ENCODE data around the gene BEST4. TPM values are rescaled to one million over a fixed set of nuclear protein-coding genes. Genes with fewer than 3 reads are reported as not detected.

The BEST4 gene
- total and polyA plus RNA-seq, 2 of the 13 experiments (the other 11 are each of a cell fraction or from before 2014, with no cell fraction given): 0.77 to 1.4 TPM

DNA sequence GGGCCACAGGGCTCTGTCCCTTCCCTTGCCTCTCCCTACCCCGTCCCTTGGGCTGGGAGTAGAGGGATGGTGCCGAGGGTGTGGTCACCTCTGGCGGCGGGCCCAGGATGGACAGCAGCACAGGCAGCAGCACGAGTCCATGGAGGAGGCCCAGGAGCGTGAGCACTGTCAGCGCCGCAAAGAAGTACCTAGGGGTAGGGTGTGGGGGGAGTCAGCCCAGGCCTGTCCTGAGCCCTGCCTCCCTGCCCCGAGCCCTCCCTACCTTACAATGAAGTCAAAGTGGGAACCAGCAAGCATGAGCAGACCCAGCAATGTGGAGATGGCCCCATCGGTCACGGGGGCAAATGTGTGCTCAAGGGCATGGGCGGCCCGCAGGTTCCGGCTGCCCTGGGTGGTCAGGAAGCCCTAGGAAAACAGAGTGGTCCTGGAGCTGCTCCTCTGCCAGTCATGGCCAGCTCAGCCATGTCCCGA is 35.0 kb upstream of the BEST4 start (continued):
- TF ChIP-seq FOXK1 (CRISPR knock-in tag; IDR thresholded peaks at IDR 0.05; ENCODE audit: borderline replicate concordance, low read depth): no peak
- TF ChIP-seq KLF15 (CRISPR knock-in tag; IDR thresholded peaks at IDR 0.05; ENCODE audit: borderline replicate concordance): no peak
- no peak for TF ChIP-seq ZNF768 (CRISPR knock-in tag; IDR thresholded peaks at IDR 0.05)
- TF ChIP-seq ZNF264 (CRISPR knock-in tag; IDR thresholded peaks at IDR 0.05): no peak
- no peak for TF ChIP-seq ZSCAN30 (CRISPR knock-in tag; IDR thresholded peaks at IDR 0.05)
- TF ChIP-seq, protein P1, sequence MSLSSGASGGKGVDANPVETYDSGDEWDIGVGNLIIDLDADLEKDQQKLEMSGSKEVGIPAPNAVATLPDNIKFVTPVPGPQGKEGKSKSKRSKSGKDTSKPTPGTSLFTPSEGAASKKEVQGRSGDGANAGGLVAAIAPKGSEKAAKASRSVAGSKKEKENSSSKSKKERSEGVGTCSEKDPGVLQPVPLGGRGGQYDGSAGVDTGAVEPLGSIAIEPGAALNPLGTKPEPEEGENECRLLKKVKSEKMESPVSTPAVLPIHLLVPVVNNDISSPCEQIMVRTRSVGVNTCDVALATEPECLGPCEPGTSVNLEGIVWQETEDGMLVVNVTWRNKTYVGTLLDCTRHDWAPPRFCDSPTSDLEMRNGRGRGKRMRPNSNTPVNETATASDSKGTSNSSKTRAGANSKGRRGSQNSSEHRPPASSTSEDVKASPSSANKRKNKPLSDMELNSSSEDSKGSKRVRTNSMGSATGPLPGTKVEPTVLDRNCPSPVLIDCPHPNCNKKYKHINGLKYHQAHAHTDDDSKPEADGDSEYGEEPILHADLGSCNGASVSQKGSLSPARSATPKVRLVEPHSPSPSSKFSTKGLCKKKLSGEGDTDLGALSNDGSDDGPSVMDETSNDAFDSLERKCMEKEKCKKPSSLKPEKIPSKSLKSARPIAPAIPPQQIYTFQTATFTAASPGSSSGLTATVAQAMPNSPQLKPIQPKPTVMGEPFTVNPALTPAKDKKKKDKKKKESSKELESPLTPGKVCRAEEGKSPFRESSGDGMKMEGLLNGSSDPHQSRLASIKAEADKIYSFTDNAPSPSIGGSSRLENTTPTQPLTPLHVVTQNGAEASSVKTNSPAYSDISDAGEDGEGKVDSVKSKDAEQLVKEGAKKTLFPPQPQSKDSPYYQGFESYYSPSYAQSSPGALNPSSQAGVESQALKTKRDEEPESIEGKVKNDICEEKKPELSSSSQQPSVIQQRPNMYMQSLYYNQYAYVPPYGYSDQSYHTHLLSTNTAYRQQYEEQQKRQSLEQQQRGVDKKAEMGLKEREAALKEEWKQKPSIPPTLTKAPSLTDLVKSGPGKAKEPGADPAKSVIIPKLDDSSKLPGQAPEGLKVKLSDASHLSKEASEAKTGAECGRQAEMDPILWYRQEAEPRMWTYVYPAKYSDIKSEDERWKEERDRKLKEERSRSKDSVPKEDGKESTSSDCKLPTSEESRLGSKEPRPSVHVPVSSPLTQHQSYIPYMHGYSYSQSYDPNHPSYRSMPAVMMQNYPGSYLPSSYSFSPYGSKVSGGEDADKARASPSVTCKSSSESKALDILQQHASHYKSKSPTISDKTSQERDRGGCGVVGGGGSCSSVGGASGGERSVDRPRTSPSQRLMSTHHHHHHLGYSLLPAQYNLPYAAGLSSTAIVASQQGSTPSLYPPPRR (CRISPR knock-in tag; IDR thresholded peaks at IDR 0.05; ENCODE audit: borderline replicate concordance): no peak
- TF ChIP-seq, protein P2, sequence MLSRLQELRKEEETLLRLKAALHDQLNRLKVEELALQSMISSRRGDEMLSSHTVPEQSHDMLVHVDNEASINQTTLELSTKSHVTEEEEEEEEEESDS (CRISPR knock-in tag; IDR thresholded peaks at IDR 0.05; ENCODE audit: borderline replicate concordance): no peak

DNA sequence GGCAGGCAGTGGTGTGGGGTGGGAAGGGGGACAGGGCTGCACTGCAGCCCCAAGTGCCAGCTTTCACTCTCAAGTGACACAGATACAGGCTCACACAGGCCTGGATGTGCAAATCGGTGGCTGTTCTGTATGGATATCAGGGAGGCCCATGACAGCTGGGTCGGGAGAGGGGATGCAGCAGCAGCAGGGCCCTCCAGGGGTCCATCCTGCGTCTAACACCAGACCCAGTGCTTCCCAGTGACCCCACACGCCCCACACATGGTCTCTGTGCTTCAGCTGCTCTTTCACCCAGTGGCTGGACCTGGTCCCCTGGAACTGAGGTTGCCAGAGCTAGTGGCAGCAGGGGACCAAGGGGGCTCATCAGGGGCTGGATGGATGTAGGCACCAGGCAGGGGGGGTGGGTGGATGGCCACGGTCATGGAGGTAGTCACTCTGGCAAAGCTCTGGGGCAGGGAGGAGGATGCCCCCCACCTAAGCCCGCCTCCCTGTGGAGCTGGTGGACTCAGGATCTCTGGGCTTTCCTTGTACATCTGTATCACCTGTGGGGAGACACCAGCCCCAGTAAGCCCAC is 34.2 kb upstream of the BEST4 start:
- Histone ChIP-seq H3K9me3 (ENCODE audit: low read length) (no peaks in the 10 kb centered on the region), H4K20me1 (ENCODE audit: insufficient read depth, low read length) (no peaks in the 10 kb centered on the region), H3K4me3 (replicated peaks in 1 of 3; ENCODE audit: insufficient read depth in 1 of 3, low read depth in 2 of 3, low read length in 3 of 3) (no peak overlapping the region), H3K9ac (ENCODE audit: insufficient read depth, low read depth, low read length) (no peak overlapping the region), H3K4me1 (ENCODE audit: insufficient read depth, low read length) (peaks cover 32% of the 10 kb centered on the region), H3K27ac (ENCODE audit: extremely low read length, insufficient read depth, low read length) (no peak overlapping the region), H3K4me2 (ENCODE audit: low read depth, low read length) (no peak overlapping the region), H2AFZ (ENCODE audit: low read length) (no peak overlapping the region), H3K27me3 (ENCODE audit: control insufficient read depth in 1 of 2, insufficient read depth in 2 of 2, low read length in 2 of 2) (no peaks in the 10 kb centered on the region), H3K79me2 (ENCODE audit: insufficient read depth, low read length) (no peaks in the 10 kb centered on the region), H3K36me3 (replicated peaks in 1 of 2; ENCODE audit: control insufficient read depth in 1 of 2, insufficient read depth in 2 of 2, low read length in 2 of 2) (no peaks in the 10 kb centered on the region; a peak in 1 of 5 replicates)
- intact Hi-C loops (cut with micrococcal nuclease; ENCODE audit: unreplicated experiment): loop anchor here (10.0 kb wide), 1 partner anchor 483 kb away; no protein-coding TSS in a partner anchor
- no peak for ATAC-seq
- ChIA-PET POLR2A (interaction anchor here (1.0 to 11.3 kb wide), 5 partner anchors 9 to 92 kb away, joined by 3 to 570 read pairs (median 51); partner anchors contain the start of genes BTBD19, DYNLT4, PLK3 and RNU5D-1), CTCF (ENCODE audit: low intra/inter-chr PET ratio, low total read pairs) (no interaction called here)
- WGBS (ENCODE audit: low lambda C conversion rate): no CpG with 5 or more reads among the region's 6 CpGs
- TF ChIP-seq AGO2 (optimal IDR thresholded peaks at IDR 0.05; ENCODE audit: low read depth, low read length): peak; percentile 14
- TF ChIP-seq, protein P3, sequence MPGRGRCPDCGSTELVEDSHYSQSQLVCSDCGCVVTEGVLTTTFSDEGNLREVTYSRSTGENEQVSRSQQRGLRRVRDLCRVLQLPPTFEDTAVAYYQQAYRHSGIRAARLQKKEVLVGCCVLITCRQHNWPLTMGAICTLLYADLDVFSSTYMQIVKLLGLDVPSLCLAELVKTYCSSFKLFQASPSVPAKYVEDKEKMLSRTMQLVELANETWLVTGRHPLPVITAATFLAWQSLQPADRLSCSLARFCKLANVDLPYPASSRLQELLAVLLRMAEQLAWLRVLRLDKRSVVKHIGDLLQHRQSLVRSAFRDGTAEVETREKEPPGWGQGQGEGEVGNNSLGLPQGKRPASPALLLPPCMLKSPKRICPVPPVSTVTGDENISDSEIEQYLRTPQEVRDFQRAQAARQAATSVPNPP (CRISPR knock-in tag; IDR thresholded peaks at IDR 0.05): no peak
- TF ChIP-seq CEBPG (CRISPR knock-in tag; IDR thresholded peaks at IDR 0.05): no peak
- TF ChIP-seq HNF4A (CRISPR knock-in tag; IDR thresholded peaks at IDR 0.05): no peak
- no TSS peak for BruUV-seq (replicated peaks)
- in situ Hi-C loops (cut with HindIII; ENCODE audit: extremely low pct_ligation_motif_present, low pct_unique_long_range_greater_than_20kb): no loop called here
- no peak for FAIRE-seq
- no peak for DNase-seq (ENCODE audit: low spot score)

Data from HepG2 (cell line).